Choroid plexus epithelial cell (primary cell): Measurements from ENCODE around the gene CCDC85A.

Source experiments
- DNase-seq: peaks from one replicate; pipeline ENCODE4 v3.0.0-alpha.2; 2010; ENCODE audit warnings: low read depth
- H3K4me3 ChIP-seq: 2 replicates; pipeline ENCODE4 v1.5.1; 2011; ENCODE audit warnings: low read depth, mild to moderate bottlenecking, control low read depth, low read length, moderate library complexity
- CTCF ChIP-seq: conservative IDR thresholded peaks from 2 replicates; pipeline ENCODE4 v1.5.1; 2011; ENCODE audit warnings: low read depth, mild to moderate bottlenecking, control low read depth, inconsistent platforms, low read length, moderate library complexity

The CCDC85A gene

GRCh38 chr2:56179931-56180330 lies 3.9 kb upstream of the CCDC85A start:
- no peak for DNase-seq
- no peak overlapping the region for H3K4me3 ChIP-seq
- no peak for TF ChIP-seq CTCF

- H3K4me3 ChIP-seq: no peak overlapping the region
- TF ChIP-seq CTCF: no peak
- no peak for DNase-seq
Observed at GRCh38 chr2:56182420-56182819, 1.4 kb upstream of the CCDC85A start.

GRCh38 chr2:56184500-56185011 lies 766 bp downstream of the CCDC85A start:
- no peak for TF ChIP-seq CTCF
- peak overlapping the region; percentile 61 for H3K4me3 ChIP-seq
- DNase-seq: peak; percentile 8

GRCh38 chr2:56185101-56185581 lies 1.4 kb downstream of the CCDC85A start:
- no peak for DNase-seq
- TF ChIP-seq CTCF: no peak
- peak overlapping the region; percentile 30 for H3K4me3 ChIP-seq

GRCh38 chr2:56185582-56186046 lies 1.8 kb downstream of the CCDC85A start:
- H3K4me3 ChIP-seq: peak overlapping the region; percentile 30
- DNase-seq: peak; percentile 20
- TF ChIP-seq CTCF: peak; percentile 19

GRCh38 chr2:56191617-56192016 lies 7.8 kb downstream of the CCDC85A start:
- TF ChIP-seq CTCF: peak; percentile 69
- DNase-seq: peak; percentile 57
- no peak overlapping the region for H3K4me3 ChIP-seq

GRCh38 chr2:56192664-56193305 lies 9.0 kb downstream of the CCDC85A start:
- no peak for DNase-seq
- no peak for TF ChIP-seq CTCF

More at GRCh38 chr2:56192664-56193305, 9.0 kb downstream of the CCDC85A start:
- no peak overlapping the region for H3K4me3 ChIP-seq
